ENCODE results near the gene TAF15.

GRCh38 chr17:35801583-35802224 is 7.6 kb upstream of the TAF15 start:
- TF ChIP-seq, protein P1, sequence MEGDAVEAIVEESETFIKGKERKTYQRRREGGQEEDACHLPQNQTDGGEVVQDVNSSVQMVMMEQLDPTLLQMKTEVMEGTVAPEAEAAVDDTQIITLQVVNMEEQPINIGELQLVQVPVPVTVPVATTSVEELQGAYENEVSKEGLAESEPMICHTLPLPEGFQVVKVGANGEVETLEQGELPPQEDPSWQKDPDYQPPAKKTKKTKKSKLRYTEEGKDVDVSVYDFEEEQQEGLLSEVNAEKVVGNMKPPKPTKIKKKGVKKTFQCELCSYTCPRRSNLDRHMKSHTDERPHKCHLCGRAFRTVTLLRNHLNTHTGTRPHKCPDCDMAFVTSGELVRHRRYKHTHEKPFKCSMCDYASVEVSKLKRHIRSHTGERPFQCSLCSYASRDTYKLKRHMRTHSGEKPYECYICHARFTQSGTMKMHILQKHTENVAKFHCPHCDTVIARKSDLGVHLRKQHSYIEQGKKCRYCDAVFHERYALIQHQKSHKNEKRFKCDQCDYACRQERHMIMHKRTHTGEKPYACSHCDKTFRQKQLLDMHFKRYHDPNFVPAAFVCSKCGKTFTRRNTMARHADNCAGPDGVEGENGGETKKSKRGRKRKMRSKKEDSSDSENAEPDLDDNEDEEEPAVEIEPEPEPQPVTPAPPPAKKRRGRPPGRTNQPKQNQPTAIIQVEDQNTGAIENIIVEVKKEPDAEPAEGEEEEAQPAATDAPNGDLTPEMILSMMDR (IDR thresholded peaks at IDR 0.05): no peak
- TF ChIP-seq POLR2A (IDR thresholded peaks at IDR 0.05): no peak

Measured in Peyer's patch (tissue), 4 donors.